ENCODE measurements around the gene TDRD3. TPM values are rescaled to one million over a fixed set of nuclear protein-coding genes. Genes with fewer than 3 reads are reported as not detected.

TDRD3 gene
- total RNA-seq, 2 experiments from 2014 or later: 26.5 to 31.1 TPM

- DNase-seq: no peak
- Mint-ChIP-seq H3K27ac (no peak overlapping the region), H3K4me3 (no peak overlapping the region), H3K4me1 (no peaks in the 10 kb centered on the region), H3K36me3 (peaks cover 42% of the 10 kb centered on the region), H3K9me3 (peaks cover 12% of the 10 kb centered on the region), H3K27me3 (no peaks in the 10 kb centered on the region)
- POLR2A ChIA-PET: no interaction called here
- ATAC-seq (ENCODE audit: low read depth): no peak
Measured at GRCh38 chr13:60511637-60512036, 114.6 kb downstream of the TDRD3 start.

DNA sequence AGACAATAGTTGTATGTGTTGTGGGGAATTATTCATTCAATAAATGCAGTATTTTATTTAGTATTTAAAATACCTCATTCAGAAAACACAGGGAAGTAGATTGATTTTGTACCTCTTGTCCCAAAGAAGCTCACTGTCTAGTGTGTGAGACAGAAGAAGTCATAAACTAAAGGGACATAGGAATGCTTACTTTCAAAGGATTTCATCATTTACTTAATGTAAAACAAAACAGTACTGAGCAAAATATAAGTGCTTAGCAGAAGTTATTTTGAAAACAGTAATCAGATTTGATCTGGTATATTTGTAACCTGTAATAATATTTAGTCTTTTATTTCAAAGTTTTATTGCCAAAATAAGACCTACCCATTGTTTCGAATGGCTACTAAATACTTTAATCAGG is 117.9 kb downstream of the TDRD3 start:
- Mint-ChIP-seq H3K9me3 (peaks cover 10% of the 10 kb centered on the region), H3K36me3 (peaks cover 37% of the 10 kb centered on the region), H3K27ac (no peak overlapping the region), H3K4me3 (no peak overlapping the region), H3K27me3 (no peaks in the 10 kb centered on the region), H3K4me1 (no peaks in the 10 kb centered on the region)
- DNase-seq: no peak
- POLR2A ChIA-PET: no interaction called here
- no peak for ATAC-seq (ENCODE audit: low read depth)

GRCh38 chr13:60519496-60519895 is 122.5 kb downstream of the TDRD3 start:
- no peak for ATAC-seq (ENCODE audit: low read depth)

GRCh38 chr13:60520902-60521569 is 124.0 kb downstream of the TDRD3 start:
- Mint-ChIP-seq H3K4me3 (no peak overlapping the region), H3K4me1 (no peaks in the 10 kb centered on the region), H3K27ac (no peak overlapping the region), H3K36me3 (peaks cover 1% of the 10 kb centered on the region), H3K27me3 (no peaks in the 10 kb centered on the region), H3K9me3 (no peaks in the 10 kb centered on the region)
- ATAC-seq (ENCODE audit: low read depth) (no peak), DNase-seq (no peak)
- POLR2A ChIA-PET: no interaction called here

More at GRCh38 chr13:60519496-60519895, 122.5 kb downstream of the TDRD3 start:
- DNase-seq: no peak
- Mint-ChIP-seq H3K36me3 (peaks cover 9% of the 10 kb centered on the region), H3K27ac (no peak overlapping the region), H3K9me3 (peaks cover 1% of the 10 kb centered on the region), H3K27me3 (no peaks in the 10 kb centered on the region), H3K4me3 (no peak overlapping the region), H3K4me1 (no peaks in the 10 kb centered on the region)
- POLR2A ChIA-PET: no interaction called here

DNA sequence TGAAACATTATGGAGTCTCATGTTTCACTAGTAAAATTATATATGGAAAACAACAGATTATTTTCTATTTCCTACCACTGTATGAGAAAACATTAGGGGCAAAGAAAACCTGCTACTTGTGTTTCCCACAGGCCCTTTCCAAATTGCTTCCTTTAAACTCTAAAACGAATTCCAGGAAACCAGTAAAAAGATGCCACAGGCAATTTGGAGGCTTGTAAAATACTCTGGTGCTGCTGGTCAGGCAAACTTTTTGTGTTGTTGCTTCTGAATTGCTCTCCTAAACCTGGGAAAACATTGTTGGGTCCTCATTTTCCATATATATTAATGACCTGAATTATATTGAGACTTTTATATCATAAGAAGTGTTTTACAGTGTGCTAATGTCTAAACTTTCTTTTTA is 141.5 kb downstream of the TDRD3 start:
- Mint-ChIP-seq H3K27me3 (no peaks in the 10 kb centered on the region), H3K27ac (no peak overlapping the region), H3K36me3 (no peaks in the 10 kb centered on the region), H3K4me1 (no peaks in the 10 kb centered on the region), H3K4me3 (no peak overlapping the region), H3K9me3 (no peaks in the 10 kb centered on the region)
- ATAC-seq (ENCODE audit: low read depth) (no peak), DNase-seq (no peak)
- POLR2A ChIA-PET: no interaction called here

GRCh38 chr13:60540276-60540675 is 143.3 kb downstream of the TDRD3 start:
- ATAC-seq (ENCODE audit: low read depth) (no peak), DNase-seq (no peak)
- no peaks in the 10 kb centered on the region for H3K36me3 Mint-ChIP-seq
- H3K27me3 Mint-ChIP-seq: no peaks in the 10 kb centered on the region
- no peaks in the 10 kb centered on the region for H3K4me1 Mint-ChIP-seq
- no peak overlapping the region for H3K27ac Mint-ChIP-seq
- H3K9me3 Mint-ChIP-seq: no peaks in the 10 kb centered on the region
- POLR2A ChIA-PET: no interaction called here
- H3K4me3 Mint-ChIP-seq: no peak overlapping the region

DNA sequence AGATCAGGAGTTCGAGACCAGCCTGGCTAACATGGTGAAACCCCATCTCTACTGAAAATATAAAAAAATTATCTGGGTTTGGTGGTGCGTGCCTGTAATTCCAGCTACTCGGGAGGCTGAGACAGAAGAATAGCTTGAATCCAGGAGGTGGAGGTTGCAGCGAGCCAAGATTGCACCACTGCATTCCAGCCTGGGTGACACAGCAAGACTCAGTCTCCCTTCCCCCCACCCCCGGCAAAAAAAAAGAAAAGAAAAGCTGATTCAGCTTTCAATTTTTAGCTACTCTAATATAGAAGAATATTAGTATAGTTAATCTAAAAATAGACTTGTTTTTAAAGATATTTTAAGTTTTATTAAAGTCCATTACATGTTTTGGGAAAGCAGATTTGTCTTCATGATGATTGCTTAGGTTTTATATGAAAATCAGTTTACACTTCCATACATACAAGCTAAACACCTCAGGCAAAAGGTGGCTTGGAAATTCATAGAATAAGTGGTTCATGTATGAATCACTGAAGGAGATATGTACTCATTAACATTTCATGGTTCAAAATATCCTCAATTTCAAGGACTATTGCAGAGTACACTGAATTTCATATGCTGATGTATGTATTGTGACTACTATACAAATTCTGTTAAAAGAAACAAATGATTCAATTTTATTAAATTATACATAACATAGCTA is 165.2 kb downstream of the TDRD3 start:
- H3K27me3 Mint-ChIP-seq: no peaks in the 10 kb centered on the region
- no peak overlapping the region for H3K4me3 Mint-ChIP-seq
- ATAC-seq (ENCODE audit: low read depth): no peak
- no peaks in the 10 kb centered on the region for H3K4me1 Mint-ChIP-seq
- POLR2A ChIA-PET: no interaction called here
- peaks cover 9% of the 10 kb centered on the region for H3K36me3 Mint-ChIP-seq
- H3K9me3 Mint-ChIP-seq: peaks cover 1% of the 10 kb centered on the region
- no peak for DNase-seq
- H3K27ac Mint-ChIP-seq: no peak overlapping the region

DNA sequence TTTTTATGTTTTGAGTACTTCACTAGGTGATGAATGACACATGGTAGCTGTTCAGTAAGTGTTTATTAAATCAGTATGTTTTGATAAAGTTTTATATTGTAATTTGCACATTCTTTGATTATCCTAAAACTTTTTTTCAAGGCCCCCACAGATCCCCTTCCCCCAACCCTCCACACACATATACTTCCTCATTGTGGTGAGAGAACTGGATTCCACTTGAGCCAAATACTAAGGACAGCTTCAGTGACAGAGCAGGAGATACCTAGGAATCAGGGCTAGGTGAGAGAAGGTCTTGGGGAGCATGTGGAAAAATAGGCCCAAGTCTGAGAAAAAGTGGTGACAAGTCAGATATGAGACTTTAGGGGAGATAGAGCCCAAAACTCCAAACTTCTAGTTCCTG is 174.6 kb downstream of the TDRD3 start:
- DNase-seq (no peak), ATAC-seq (ENCODE audit: low read depth) (no peak)
- H3K27ac Mint-ChIP-seq: no peak overlapping the region
- H3K4me3 Mint-ChIP-seq: no peak overlapping the region
- H3K9me3 Mint-ChIP-seq: no peaks in the 10 kb centered on the region
- H3K4me1 Mint-ChIP-seq: no peaks in the 10 kb centered on the region
- H3K36me3 Mint-ChIP-seq: peaks cover 27% of the 10 kb centered on the region
- POLR2A ChIA-PET: no interaction called here
- no peaks in the 10 kb centered on the region for H3K27me3 Mint-ChIP-seq

DNA sequence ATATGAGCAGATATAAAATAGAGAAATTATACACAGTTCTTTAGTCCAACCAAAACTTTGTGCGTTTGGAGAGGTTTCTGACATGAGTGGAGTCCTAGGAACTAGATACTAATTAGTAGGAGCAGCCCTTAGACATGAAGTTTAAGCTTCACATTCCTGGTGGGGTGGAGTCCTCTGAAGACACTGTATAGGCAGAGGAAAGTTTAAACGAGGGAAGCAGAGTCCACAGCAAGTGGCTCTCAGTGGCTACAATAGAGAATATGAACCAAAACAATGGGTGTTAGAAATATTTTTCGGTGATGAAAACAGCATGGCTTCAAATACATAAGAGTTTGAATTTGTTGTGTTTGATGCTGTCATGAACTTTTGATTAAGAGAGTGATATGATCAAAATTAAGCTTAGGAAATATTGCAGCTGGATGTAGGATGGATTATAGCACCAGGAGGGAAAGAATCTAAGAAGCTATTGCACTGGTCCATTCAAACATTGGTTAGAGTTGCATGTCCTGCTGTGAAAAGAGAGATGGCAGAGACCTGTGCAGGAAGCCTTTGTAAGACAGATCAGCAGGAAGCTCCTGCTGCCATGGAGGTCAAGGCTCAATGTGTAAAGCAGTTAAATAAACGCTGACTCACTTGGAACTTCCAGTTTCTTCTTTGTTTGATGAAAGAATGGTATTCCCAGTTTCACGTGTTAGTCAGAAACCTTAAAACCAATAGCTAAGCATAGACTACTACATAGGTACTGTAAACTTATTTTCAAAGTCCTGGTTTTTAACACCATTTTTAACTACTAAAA is 175.2 kb downstream of the TDRD3 start:
- no peak overlapping the region for H3K27ac Mint-ChIP-seq
- no peak for DNase-seq
- POLR2A ChIA-PET: no interaction called here
- no peaks in the 10 kb centered on the region for H3K9me3 Mint-ChIP-seq
- H3K27me3 Mint-ChIP-seq: no peaks in the 10 kb centered on the region
- no peaks in the 10 kb centered on the region for H3K4me1 Mint-ChIP-seq
- ATAC-seq (ENCODE audit: low read depth): no peak
- H3K4me3 Mint-ChIP-seq: no peak overlapping the region
- H3K36me3 Mint-ChIP-seq: peaks cover 26% of the 10 kb centered on the region

GRCh38 chr13:60572855-60573254 is 175.8 kb downstream of the TDRD3 start:
- Mint-ChIP-seq H3K4me3 (no peak overlapping the region), H3K36me3 (peaks cover 25% of the 10 kb centered on the region), H3K4me1 (no peaks in the 10 kb centered on the region), H3K27me3 (no peaks in the 10 kb centered on the region), H3K9me3 (no peaks in the 10 kb centered on the region), H3K27ac (no peak overlapping the region)
- ATAC-seq (ENCODE audit: low read depth): no peak
- POLR2A ChIA-PET: no interaction called here
- no peak for DNase-seq

DNA sequence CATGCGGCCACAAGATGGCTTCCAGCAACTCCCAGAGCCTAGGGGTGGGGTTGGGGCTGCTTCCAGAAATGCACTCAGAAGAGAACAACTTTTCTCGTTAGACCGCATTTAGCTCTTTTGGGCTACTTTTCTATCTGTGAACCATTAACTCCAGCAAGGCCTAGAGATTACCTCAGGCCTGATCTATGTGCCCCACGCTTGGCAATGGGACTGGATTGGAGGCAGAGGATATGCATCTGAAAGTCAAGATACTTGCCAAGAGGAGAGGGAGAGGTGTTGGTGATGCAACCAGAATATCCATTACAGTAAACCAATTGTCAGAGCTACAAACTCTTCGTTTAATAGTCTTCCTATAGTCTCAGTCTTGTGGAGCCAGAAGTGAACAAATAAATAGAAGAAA is 177.7 kb downstream of the TDRD3 start:
- POLR2A ChIA-PET: no interaction called here
- Mint-ChIP-seq H3K36me3 (peaks cover 13% of the 10 kb centered on the region), H3K4me1 (no peaks in the 10 kb centered on the region), H3K4me3 (no peak overlapping the region), H3K27me3 (no peaks in the 10 kb centered on the region), H3K9me3 (peaks cover 2% of the 10 kb centered on the region), H3K27ac (no peak overlapping the region)
- ATAC-seq (ENCODE audit: low read depth): no peak
- DNase-seq: no peak

DNA sequence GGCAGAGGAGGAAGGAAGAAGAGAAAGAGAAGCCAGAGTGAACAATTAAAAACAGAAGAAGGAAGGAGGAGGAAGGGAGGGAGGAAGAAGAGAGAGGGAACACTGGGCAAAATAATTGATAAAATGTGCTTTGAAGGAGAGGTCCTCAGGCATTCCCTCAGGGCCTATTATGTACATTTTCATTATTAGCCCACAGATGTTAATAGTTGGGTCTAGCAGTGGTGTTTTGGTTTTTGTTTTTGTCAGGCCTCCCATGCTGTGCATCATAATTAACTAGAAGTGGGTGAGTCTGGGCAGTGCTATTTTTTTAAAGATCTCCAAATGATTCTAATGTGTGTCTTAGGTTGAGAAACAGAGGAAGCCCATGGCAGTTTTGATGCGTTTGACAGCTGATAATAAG is 178.1 kb downstream of the TDRD3 start:
- POLR2A ChIA-PET: no interaction called here
- DNase-seq (no peak), ATAC-seq (ENCODE audit: low read depth) (no peak)
- H3K27ac Mint-ChIP-seq: no peak overlapping the region
- no peaks in the 10 kb centered on the region for H3K4me1 Mint-ChIP-seq
- H3K27me3 Mint-ChIP-seq: no peaks in the 10 kb centered on the region
- peaks cover 2% of the 10 kb centered on the region for H3K9me3 Mint-ChIP-seq
- no peak overlapping the region for H3K4me3 Mint-ChIP-seq
- peaks cover 10% of the 10 kb centered on the region for H3K36me3 Mint-ChIP-seq

GRCh38 chr13:60577761-60578160 is 180.7 kb downstream of the TDRD3 start:
- POLR2A ChIA-PET: no interaction called here
- no peaks in the 10 kb centered on the region for H3K27me3 Mint-ChIP-seq
- peaks cover 3% of the 10 kb centered on the region for H3K36me3 Mint-ChIP-seq
- DNase-seq (no peak), ATAC-seq (ENCODE audit: low read depth) (no peak)
- H3K4me3 Mint-ChIP-seq: no peak overlapping the region
- H3K9me3 Mint-ChIP-seq: peaks cover 2% of the 10 kb centered on the region
- H3K27ac Mint-ChIP-seq: no peak overlapping the region
- no peaks in the 10 kb centered on the region for H3K4me1 Mint-ChIP-seq
